Measurements from ENCODE around the gene FGD5.

Gene FGD5

DNA sequence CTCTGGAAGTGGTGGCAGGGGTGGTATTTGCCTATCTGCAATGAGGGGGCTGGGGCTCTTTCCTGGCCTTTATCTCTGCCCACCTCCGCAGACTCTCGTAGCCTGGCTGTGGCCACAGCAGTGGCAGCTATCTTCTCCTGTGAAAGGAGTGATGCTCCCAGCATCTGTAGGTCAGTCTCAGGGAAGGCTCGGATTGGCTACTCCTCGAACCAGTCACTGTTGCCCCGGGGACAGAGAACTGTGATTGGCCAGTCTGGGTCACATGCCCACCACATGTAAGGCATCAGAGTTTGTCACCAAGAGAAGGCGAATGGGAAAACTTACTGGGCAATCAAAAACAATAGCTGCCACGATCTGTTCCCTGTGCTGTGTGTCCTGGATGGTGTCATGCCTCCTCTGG lies 30.1 kb upstream of the FGD5 start:
- DNase-seq = no peak

DNA sequence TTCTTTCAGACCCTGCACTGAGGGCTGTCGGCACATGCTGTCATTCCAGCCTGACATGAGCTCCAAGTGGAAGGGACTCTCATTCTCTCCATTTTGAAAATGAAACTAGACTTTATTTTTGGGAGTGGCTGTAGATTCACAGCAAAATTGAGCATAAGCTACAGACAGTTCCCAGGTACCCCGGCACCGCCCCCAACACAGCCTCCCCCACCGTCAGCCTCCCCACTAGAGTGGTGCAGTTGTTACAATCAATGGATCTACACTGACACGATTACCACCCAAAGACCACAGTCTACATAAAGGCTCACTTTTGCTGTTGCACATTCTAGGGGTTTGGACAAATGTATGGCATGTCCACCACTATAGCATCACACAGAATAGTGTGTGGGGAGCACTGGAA lies 29.5 kb upstream of the FGD5 start:
- no peak for DNase-seq

GRCh38 chr3:14789640-14790285 lies 29.0 kb upstream of the FGD5 start:
- no peak for DNase-seq

DNA sequence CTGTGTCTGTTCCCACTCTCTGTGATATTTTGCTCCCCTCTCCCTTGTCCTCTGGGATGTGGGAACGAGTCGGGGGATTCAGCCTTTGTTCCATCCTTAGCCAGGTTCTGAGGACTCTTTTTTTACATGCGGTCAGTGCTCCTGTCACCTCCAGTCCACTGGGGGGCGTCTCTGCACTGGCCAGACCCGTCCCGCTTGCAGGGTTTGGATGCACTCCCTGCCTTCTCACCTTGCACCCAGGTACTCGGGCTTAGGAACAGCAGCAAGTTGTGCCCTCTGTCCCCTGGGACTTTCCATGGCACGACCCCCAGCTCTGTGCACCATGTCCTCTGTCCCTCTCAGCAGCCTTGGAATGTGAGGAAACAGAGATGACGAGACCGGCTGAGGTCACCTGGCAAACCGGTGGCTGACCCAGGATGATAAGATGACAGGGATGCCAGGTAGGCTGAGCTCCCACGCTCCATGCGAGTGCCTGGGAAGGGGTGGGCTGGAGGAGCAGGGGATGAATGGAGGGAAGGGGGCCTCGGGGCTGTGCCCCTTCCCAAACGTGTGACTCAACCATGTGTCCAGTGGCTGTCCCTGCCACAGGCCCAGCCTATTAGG lies 27.3 kb upstream of the FGD5 start:
- DNase-seq = no peak

GRCh38 chr3:14792691-14793121 lies 26.1 kb upstream of the FGD5 start:
- DNase-seq = no peak

- no peak for DNase-seq
These were observed 25.5 kb upstream of the FGD5 start for GRCh38 chr3:14793126-14793857.

DNA sequence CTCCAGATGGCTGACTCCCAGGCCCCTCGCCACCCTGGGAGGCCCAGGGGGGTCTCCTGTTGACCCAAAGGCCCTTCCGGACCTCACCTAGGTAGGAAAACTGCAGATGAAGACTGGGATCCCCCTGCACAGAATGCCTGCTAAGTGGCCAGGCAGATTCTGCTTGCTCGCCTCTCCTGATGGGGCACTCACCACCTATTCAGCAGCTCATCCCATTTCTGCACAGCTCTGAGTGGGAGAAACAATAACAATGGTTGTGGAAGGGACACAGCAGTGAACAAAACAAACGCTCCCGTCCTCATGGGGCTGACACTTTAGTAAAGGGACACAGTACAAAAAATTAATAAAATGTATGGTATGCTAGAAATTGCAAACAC lies 24.9 kb upstream of the FGD5 start:
- no peak for DNase-seq

GRCh38 chr3:14794435-14794834 lies 24.3 kb upstream of the FGD5 start:
- DNase-seq = no peak

- no peak for DNase-seq
These were observed 22.8 kb upstream of the FGD5 start for GRCh38 chr3:14795996-14796395.

- no peak for DNase-seq
These were observed 22.2 kb upstream of the FGD5 start for GRCh38 chr3:14796403-14797077.

GRCh38 chr3:14797731-14798130 lies 21.0 kb upstream of the FGD5 start:
- no peak for DNase-seq

GRCh38 chr3:14798231-14798630 lies 20.5 kb upstream of the FGD5 start:
- no peak for DNase-seq

- no peak for DNase-seq
These were observed 19.6 kb upstream of the FGD5 start for GRCh38 chr3:14799146-14799545.

DNA sequence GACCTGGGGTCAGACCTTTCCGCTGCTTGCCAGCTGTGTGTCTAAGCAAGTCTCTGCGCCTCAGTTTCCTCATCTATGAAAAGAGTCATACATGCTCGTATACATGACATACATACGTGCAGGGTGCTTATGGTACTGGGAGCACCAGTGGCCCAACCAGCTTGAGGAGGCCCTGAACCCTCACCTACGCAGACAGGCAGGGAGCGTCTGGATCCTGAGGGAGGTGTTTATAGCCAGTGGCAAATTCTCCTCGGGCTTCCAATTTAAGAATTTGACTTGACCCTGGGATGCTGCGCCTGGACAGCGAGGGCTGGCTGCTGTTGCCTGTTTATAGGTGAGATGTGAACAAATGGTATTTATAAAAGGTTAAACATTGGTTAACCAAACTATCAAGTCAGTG lies 17.7 kb upstream of the FGD5 start:
- DNase-seq = no peak

- DNase-seq = no peak
These were observed 16.9 kb upstream of the FGD5 start for GRCh38 chr3:14801668-14802380.

- DNase-seq = no peak
These were observed 16.4 kb upstream of the FGD5 start for GRCh38 chr3:14802381-14802731.

GRCh38 chr3:14803101-14803980 lies 15.4 kb upstream of the FGD5 start:
- no peak for DNase-seq

DNA sequence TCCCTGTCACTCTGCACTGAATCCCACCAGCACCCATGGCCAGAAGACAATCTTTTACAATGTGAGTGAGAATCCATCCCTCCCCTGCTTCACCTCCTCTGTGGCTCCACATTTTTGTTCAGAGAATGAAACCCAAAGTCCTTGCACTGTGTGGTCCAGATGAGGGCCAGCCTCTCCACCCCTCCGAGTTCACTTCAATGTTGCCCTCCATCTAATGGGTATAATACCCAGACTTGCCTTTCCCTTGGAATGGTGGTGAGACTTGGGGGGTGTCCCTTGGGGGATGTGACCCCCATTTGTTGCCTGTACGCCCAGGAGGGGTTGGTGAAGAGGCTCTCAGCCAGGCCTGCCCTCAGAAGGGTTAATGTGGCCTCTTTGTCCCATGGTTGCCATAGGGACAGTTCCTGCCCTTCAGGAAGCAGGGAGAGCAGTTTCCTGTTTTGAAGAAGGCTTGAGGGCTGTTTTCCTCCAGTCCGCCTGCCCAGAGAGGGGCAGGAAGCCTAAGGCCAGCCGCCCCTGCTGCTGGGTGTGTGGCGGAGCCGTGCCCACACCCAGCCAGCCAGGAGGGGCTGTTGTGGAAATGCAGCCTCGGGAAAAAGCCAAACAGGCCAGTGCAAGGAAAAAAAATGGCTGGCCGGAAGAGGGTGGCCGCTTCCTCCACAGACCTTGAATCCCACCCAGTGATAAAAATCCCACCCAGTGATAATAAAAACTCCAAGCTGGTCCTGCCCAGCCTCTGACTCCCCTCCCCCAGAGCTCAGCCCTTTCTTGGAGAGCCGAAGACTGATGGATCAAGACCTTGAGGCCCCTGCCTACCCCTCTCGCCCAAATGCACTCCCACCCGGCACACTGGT lies 14.6 kb upstream of the FGD5 start:
- no peak for DNase-seq

GRCh38 chr3:14804835-14805780 lies 13.7 kb upstream of the FGD5 start:
- DNase-seq = no peak

GRCh38 chr3:14805961-14806537 lies 12.7 kb upstream of the FGD5 start:
- DNase-seq = no peak
